HT1080 (cell line): ENCODE data around the gene PCBP3. TPM values are rescaled to one million over a fixed set of nuclear protein-coding genes. Genes with fewer than 3 reads are reported as not detected.

Experiments
- DNase-seq: peaks from one replicate; pipeline ENCODE4 v3.0.0-alpha.2; 2015; ENCODE audit warnings: low read depth
- total RNA-seq: library from RNA; depleted of rRNA; stranded (reverse); fragments of >200 nt; shearing (Covaris generic); gene quantifications from 2 replicates; pipeline ENCODE4 v1.2.3, GENCODE V29; 2014

PCBP3 gene
- total RNA-seq, 1 experiment from 2014 or later, result not detected

DNA sequence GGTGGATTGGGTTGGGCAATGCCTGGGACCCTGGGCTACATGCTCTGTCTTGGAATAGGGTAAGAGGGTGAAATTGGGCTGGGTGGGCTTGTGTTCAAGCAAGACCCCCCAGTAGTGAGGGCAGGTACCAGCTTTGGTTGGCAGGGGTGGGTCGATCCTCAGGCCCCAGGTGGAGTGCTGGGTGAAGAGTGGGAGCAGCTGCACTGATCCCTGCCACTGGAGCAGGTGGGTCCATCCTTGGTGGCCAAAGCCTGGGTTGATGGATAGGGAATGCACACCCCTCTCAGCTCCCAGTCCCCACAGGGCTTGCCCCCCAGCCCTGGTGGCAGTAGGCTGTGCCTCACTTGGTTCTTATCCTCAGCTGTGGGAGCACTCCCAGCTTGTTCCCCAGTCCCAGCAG is 135.2 kb downstream of the PCBP3 start:
- DNase-seq, result no peak

DNA sequence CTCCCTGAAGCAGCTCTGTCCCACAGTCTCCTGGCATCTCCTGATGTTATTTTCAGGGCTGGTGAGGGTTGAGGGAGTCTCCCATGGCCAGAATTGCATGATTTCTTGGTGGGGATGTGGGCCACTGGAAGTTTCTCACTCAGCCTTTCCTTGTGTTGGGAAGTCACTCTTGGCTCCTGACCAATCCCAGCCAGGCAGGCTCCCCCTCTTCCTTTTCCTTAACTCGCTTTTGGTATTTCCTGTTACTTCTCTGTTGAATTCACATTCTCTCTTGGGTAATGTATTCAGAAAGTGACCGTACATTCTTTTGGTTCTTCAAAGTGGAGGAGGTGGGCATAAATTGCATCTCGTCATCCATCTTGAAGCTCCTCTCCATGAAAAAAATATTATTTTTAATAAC is 135.7 kb downstream of the PCBP3 start:
- DNase-seq, result no peak

DNA sequence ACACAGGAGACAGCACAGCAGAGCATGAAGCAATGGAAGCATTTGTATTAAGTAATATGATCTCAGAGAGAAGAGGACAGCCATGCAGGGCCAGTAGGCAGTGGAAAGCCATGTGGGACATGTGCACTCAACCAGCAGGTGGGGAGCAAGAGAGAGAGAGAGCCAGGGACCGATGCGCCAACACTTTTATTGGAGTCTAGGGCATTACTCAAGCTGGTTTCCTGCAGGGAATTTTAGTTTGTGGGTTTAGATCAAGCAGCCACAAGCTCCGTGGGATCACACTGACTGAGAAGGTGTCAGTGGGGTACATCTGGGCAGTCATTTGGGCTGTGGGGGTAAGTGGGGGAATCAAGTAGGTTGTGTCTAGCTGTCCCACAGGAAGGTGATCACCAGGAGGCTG is 137.1 kb downstream of the PCBP3 start:
- DNase-seq, result no peak

DNA sequence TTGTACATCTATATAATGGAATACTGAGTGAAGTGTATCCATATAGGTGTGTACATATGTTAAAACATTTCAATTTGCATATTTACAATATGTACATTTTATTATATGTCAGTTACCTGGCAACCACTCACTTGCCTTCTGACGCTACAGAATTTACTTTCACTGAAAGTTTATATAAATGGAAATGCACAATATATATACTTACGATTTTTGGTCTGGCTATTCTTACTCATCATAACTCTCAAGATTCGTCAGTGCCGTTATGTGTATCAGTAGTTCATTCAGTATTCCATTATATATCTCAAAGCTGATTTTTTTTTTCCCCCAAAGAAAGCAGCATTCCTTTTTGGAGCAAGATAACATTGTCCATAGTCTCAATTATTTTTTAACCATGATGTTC is 138.2 kb downstream of the PCBP3 start:
- DNase-seq, result no peak

DNA sequence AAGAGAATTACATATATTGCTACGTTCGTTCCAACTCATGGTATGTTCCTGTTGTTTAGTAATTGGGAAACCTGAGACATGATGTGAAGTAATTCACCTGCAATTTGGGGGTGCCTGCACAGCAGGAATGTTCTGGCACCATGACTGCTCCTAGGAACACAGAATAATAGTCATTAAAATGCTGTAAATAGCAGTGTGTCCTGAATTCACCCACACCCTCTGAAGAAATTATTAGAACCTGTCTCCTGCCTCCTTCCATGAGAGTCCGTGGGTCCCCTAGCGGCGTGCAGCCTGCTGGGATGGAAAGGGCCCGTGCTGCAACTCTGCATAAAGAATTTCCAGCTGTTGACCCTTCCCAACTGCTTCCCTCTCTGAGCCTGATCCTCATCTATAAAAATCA is 143.1 kb downstream of the PCBP3 start:
- no peak for DNase-seq

DNA sequence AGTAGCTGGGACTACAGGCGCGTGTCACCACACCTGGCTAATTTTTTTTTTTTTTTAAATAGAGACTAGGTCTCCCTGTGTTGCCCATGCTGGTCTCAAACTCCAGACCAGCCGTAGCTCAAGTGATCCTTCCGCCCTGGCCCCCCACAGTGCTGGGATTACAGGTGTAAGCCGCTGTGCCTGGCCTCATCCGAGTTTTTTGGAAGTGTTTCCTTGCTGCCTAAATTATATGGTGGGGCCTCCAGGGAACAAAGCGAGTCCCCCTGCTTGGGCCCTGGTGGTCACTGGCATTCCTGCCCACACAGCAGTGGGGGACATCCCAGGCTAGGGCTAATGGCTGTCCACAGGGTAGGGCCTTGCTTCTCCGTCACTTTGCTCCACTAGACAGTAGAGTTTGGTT is 143.8 kb downstream of the PCBP3 start:
- no peak for DNase-seq

DNA sequence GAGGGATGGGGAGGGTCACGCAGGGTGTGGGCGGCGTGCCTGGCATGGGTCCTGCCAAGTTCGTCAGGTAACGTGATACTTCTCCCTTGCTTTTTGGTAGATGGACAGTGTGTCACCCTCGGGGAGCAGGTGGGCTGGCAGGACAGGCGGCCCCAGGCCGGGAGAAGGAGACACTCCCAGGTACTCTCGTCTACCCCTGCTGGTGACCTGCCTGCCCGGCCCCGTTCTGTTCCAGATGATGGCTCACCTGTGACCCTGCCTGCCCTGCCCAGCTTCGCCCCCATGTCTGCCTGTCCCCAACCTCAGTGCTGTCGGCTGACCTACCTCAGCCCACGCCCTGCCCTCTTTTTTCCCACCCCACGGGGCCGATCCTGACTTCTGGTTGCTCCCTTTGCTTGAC is 144.7 kb downstream of the PCBP3 start:
- DNase-seq, result no peak

DNA sequence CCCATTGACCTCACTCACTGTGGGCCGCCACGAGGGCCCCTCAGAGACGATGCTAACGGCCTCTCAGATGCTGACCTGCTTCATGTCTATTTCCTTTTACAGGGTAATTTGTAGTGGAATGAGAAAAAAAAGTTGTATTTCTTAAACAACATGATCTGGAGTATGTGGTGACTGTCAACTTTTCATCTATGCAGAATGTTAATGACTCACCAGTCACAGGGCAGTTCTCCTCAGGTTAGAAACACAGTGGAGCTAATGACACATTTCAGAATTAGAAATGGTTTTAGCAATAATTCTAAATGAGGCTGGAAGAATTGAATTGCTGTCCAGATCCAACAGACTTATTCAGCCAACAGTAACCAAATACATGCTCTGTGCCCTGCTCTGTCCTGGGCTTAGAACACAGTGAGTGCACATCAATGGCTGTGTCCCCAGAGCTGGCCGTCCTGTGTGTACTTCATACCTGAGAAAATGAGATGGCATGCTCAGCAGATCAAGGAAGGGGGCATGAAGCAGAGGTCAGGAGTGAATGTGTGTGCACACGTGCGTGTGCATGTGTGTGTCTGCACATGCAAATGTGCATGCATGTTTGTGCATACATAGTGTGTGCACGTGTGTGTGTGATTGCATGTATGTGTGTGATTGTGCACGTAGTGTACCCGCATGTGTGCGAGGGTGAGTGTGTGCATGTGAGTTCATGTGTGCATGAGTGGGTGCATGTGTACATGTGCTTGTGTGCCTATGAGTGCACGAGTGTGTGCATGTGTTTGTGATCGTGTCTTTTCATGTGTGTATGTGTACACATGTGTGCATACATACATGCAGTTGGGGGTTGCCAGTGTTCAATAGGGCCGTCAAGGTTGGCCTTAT is 145.3 kb downstream of the PCBP3 start:
- DNase-seq, result no peak

DNA sequence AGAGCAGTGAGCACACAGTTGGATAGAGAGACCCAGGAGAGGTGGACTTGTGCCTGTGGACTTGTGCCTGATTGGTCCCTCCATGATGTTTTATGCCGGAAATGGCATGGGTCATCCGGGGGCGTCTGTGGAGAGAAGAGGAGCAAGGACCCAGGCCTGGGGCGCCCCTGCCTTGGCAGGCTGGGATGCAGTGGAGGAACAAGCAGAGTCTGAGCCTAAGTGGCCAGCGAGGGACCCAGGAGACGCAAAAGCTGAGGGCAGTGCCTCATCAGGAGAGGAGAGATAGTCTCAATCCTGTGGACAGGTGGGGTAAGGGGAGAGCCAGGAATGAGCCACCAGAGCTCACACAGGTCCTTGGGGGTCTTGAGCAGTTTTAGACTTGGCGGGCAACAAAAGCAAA is 146.9 kb downstream of the PCBP3 start:
- DNase-seq, result no peak

DNA sequence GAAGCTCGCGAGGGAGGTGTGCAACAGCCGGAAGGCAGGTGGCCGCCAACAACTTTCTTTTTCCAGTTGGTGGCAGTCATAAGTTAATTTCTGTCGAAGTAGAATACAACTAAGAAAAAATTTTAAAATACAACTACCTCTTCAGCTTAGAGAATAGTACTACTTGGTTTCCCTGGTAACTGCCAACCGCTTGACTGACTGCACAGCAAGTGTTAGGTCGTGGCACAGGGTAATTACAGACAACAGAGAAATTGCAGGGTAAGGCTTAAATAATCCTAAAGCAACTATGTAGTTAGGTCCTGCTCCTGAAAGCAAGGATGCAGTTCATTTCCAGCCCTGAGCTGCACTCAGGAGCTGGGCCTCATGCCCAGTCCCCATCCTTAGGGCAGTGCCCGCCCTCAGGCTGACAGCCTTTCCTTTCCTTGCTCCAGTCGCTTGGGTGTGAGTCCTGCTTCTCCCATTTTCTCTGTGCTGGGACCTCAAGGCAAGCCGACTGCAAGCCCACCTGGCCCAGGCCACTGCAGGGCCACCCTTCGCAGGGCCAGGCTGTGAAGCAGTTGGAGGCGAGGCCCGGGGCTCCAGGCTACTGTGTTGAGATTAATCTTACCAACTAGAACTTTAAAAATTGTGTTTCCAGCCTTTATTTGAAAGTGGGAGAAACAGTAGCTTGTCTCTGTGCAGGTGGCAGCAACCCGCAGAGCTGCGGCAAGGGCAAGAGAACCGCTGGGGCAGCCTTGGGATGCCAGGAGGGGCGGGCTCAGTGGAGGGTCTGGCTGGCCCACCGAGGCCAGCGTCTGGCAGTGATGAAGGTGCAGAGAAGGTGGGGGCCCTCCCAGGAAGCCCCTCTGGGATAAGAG is 148.3 kb downstream of the PCBP3 start:
- no peak for DNase-seq

DNA sequence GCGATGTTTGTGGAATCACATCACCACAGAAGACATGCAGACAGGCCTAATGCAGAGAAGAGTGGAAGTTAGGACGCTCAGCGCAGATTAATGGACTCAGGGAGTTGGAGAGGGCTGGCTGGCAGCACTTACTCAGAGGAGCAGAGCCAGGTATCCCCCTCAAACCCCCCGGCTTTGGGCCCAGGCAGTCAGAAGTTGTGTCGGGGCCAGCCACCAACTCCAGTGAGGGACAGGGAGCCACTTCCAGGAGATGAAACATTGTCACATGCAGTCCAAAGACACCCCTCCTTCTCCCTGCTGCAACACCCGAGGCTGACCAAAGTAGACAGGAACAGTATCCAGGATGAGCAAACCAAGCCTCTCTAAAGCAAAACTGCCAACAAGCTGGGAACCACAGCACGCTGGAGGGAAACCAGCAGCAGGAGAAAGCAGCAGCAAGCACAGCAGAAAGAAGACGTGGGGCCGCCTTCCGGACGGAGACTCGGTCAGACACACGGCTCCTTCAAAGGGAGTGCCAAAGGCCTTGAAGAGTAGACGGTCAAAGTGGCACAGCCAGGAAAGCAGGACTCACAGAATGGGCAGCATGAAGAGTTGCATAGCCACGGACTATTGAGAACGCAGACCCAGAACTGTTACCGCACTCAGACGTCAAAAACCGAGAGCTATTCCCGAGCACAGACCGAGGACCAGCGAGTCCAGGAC is 149.3 kb downstream of the PCBP3 start:
- no peak for DNase-seq

DNA sequence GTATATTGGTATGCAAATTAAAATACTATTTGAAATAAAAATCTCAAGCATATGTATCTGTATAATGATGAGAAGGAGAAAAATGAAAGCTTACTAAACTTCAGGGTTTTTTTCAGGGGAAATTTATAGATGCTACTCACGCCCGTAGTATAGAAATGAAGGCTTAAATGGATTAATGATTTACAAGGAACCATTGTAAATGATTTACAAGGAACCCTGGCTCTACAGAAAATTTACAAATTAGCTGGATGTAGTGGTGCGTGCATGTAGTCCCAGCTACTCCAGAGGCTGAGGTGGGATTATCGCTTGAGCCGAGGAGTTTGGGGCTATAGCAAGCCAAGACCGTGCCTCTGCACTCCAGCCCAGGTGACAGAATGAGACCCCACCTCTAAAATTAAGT is 150.5 kb downstream of the PCBP3 start:
- DNase-seq, result no peak

DNA sequence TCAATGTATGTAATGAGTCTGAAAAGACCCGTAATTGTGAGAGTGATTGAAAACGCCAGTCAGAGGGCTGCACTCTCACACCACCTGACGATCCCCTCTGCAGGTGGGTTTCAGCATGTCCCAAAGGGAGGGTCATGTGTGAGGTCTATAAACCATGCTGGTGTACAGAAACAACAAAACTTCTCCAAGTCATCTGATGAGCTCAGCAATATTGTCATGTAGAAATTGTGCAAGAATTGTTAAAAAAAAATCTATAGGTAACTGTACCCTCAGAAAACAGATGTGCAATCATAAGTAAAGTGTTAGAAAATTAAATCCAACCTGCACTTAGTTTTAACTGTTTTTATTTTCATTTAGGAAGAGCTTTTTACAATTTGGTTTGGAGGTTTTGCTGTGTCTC is 152.5 kb downstream of the PCBP3 start:
- DNase-seq, result no peak

DNA sequence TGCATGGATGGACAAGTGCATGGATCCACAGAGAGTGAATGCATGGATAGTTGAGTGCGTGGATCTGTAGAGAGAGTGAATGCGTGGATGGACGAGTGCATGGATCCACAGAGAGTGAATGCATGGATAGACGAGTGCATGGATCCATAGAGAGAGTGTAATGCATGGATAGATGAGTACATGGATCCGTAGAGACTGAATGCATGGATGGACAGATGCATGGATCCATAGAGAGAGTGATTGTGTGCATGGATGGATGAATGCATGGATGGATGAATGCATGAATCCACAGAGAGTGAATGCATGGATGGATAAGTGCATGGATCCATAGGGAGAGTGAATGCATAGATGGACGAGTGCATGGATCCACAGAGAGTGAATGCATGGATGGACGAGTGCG is 153.8 kb downstream of the PCBP3 start:
- no peak for DNase-seq

DNA sequence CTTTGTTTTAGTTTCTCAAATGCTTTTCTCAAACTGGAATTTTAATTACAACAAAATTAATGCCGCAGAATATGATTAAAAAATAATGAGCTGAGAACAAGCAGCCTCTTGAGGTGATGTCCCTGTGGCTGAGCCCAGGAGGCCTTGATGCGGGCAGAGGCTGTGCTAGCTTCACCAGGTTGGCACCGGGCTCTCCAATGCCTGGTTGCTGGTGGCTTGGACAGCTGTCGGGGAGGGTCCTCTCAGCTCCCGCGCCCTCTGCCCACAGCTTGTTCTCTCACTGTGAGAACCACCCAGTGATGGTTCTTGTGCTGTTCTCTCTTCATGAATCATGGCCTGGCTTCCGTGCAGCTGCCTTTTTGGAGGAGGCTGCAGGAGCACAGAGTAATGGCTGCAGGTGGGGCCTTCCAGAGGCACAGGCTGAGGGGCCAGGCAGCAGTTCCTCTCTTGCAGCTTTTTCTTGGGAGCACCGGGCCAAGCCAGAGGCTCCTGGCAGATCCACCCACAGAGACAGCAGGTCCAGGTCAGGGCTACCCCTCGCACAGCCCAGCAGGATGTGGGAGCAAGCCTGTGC is 156.3 kb downstream of the PCBP3 start:
- no peak for DNase-seq

DNA sequence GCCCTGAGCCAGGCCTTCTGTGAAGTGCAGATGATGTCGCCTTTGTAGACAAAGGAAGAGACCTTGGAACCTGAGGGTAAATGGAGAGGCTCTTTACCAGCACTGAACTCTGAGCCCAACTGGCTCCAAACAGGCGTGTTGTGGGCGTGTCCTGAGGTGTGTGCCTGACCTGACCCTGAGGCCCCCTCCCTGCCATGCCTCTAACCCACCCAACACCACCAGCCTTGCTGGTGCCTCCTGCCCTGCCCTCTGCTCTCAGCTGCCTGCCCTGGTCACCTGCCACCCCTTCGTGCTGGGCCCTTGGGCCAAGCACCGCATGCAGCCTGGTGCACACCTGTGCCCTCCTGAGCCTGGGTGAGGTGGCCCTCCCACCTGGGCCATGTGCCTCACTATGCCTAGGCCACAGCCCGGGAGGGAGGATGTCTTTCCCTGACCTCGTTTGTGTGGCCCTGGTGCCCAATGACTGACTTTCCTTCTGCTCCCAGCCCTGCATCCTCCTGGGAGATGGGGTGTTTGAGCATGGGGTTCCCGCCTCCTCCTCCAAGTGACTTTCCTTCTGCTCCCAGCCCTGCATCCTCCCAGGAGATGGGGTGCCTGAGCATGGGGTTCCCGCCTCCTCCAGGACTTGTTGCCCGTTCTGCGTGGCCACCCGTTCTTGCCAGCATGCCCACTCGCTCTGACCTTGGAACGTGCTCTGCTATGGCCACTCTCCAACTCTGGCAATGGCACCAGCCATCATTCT is 157.0 kb downstream of the PCBP3 start:
- no peak for DNase-seq

DNA sequence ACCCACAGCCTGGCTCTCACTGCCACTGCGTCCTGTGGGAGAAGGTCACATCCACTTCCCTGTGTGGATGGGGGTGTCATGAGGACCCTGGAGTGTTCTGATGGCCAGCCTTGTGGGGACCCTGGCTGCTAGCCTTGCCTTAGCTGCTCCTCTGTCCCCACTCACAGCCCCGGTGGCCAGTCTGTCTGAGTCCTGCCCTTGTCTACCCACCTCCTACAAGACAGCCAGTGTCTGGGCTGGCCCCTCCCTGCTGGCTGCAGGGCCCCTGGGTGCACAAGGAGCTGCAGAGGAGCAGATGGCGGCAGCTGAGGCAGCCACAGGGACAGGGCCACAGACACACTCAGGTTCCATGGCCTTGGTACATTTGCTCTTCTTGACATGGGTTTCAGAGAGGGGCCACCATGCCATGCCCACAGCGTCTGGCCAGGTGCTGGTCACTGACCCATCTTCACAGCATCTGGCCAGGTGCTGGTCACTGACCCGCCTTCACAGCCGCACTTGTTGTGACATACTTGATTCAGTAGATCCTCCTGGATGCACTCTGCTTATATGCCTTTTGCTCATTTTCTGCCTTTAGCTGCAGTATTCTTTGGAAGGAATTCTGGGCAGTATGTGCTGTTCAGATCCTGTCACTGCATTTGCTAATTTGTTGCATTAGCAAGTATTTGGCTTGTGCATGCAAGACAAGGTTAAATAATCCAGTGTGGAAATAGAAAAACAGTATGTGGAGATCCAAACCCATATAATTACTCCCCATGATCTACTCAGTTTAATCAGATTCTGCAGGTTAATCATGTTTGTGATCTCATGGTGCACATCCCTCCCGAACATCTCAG is 157.8 kb downstream of the PCBP3 start:
- no peak for DNase-seq

DNA sequence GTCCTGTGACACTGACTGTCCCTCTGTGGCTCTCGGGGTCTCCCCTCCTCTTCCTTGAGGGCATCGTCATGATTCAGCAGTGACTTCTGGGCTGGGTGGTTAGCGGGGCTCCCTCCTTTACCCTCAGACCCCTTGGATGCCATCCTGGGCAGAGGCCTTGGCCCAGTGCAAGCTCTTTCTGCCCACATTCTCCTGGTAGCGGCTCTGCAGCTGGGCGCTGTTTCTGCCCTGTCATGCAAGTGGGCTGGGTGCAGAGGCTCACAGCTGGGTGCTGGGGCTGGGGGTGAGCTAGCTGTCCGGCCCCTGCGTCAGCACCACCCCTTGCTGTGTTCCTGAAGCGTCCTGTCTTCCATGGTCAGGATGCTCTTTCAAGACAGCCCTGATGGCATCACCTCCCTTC is 158.5 kb downstream of the PCBP3 start:
- DNase-seq, result no peak

DNA sequence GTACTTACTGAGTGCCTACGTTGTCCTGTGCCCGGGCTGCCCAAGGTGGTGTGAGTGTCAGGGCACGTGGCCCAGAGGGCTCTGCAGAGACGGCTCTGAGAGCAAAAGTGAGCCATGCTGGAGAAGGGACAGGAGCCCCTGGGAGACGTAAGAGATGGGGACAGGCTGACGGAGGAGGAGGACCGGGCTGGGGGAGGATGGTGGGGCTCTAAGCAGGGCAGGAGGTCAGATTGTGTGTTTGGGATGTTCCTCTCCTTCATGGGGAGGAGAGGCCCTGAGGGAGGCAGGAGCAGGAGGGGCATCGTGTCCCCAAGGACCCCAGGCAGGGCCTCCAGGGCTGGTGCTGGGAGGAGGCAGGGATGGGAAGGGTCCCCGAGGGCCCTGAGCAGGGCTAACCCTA is 158.9 kb downstream of the PCBP3 start:
- DNase-seq, result no peak
